Activated B cell treated with CpG ODN at 0.5 μM for 24 hours (primary cell): ENCODE data around the gene CEP78. TPM values are rescaled to one million over a fixed set of nuclear protein-coding genes. Genes with fewer than 3 reads are reported as not detected.
A peak's percentile ranks its signal among the peaks of the same experiment; 100 is the strongest.

ENCODE experiments used
- ATAC-seq: fragments of 200-7000 bp; cut with Tn5 transposase; one replicate; pipeline ENCODE4 v1.10.0; 2021; ENCODE audit warnings: low read depth, mild to moderate bottlenecking, moderate library complexity
- CTCF ChIA-PET: fragments of 350-600 bp; sonication (Branson Sonifier 250); formaldehyde crosslinking; loops from one replicate; lab custom pipeline; 2021; ENCODE audit warnings: antibody characterized with exemption; lab: Charles Lee
- POLR2A ChIA-PET: fragments of 350-600 bp; sonication (Branson Sonifier 250); formaldehyde crosslinking; loops from one replicate; lab custom pipeline; 2021; ENCODE audit warnings: antibody characterized with exemption; lab: Charles Lee
- DNase-seq: peaks from one replicate; pipeline ENCODE4 v3.0.0; 2022
- H3K27ac Mint-ChIP-seq: one replicate; pipeline ENCODE4 v1.8.0; 2020; ENCODE audit warnings: mixed read lengths
- H3K27me3 Mint-ChIP-seq: one replicate; pipeline ENCODE4 v1.8.0; 2021; ENCODE audit warnings: mixed read lengths
- H3K36me3 Mint-ChIP-seq: one replicate; pipeline ENCODE4 v1.8.0; 2021; ENCODE audit warnings: low read depth, mixed read lengths
- H3K4me1 Mint-ChIP-seq: one replicate; pipeline ENCODE4 v1.8.0; 2021; ENCODE audit warnings: mixed read lengths
- H3K4me3 Mint-ChIP-seq: one replicate; pipeline ENCODE4 v1.8.0; 2020; ENCODE audit warnings: mild to moderate bottlenecking, mixed read lengths
- H3K9me3 Mint-ChIP-seq: one replicate; pipeline ENCODE4 v1.8.0; 2020; ENCODE audit warnings: mixed read lengths
- intact Hi-C: fragments of 100-400 bp; cut with micrococcal nuclease; formaldehyde crosslinking; loops from one replicate; pipeline ENCODE4 v1.15.1; 2024
- total RNA-seq: library from RNA; stranded (reverse); gene quantifications from 2 replicates; pipeline ENCODE4 v1.2.3, GENCODE V29; 2022
- TF ChIP-seq, protein P1 (sequence below): fragments of 200-600 bp; IDR thresholded peaks from one replicate; pipeline ENCODE4 v1.8.0; 2022; ENCODE audit warnings: antibody characterized with exemption, mild to moderate bottlenecking

Gene CEP78
- total RNA-seq, 1 donor from 2014 or later = 18.1 TPM

DNA sequence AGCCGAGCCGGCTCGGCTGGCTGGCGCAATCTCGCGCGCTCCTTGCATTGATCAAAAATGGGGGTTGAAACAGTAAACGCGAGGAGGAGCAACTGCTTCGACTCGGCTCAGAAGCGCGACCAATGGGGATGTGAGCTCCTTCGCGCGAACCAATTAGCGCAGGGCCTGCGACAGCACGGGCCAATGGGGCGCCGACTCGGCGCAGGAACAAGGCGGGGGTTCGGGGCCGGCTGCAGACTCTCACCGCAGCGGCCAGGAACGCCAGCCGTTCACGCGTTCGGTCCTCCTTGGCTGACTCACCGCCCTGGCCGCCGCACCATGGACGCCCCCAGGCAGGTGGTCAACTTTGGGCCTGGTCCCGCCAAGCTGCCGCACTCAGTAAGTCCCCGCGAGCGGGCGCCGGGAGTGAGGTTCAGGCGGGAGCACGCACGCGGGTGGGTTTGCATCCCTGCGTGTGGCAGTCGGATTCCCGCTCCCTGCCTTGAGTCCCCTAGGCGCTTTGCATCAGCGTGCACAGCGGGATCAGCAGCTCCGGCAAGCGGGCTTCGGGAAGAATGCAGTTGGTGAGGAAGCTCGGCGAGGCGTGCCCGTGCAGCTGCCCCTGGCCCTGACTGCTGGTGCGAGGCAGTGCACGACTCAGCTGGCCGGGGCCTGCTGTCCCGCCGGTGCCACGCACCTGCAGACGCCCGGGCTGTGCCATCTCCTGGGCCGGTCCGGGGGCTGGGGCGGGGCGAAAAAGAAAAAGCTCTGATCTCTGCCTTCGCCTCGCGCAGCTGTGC, 61.2 kb downstream of the CEP78 start, which contains the start of gene PSAT1:
PSAT1 (plus strand) TSS at position 233 of the 779 bp plus-strand sequence; CDS start at position 319, 86 bp downstream.
- Mint-ChIP-seq H3K9me3 (no peaks in the 10 kb centered on the region), H3K27ac (peak within 1 kb of the TSS; percentile 82), H3K4me3 (peak within 1 kb of the TSS; percentile 89), H3K27me3 (peaks cover 7% of the 10 kb centered on the region), H3K36me3 (peaks cover 23% of the 10 kb centered on the region), H3K4me1 (peaks cover 24% of the 10 kb centered on the region)
- ChIA-PET POLR2A (interaction anchor here (0.6 to 1.6 kb wide), 12 partner anchors 12 to 1537 kb away, joined by 3 to 10 read pairs (median 4); partner anchors contain the start of genes CEP78, TLE4 and VPS13A), CTCF (interaction anchor here (1.2 kb wide), 1 partner anchor 36 kb away, joined by 4 read pairs; no protein-coding TSS in a partner anchor)
- DNase-seq (peak; percentile 75), ATAC-seq (peak; percentile 96)
- TF ChIP-seq, protein P1, sequence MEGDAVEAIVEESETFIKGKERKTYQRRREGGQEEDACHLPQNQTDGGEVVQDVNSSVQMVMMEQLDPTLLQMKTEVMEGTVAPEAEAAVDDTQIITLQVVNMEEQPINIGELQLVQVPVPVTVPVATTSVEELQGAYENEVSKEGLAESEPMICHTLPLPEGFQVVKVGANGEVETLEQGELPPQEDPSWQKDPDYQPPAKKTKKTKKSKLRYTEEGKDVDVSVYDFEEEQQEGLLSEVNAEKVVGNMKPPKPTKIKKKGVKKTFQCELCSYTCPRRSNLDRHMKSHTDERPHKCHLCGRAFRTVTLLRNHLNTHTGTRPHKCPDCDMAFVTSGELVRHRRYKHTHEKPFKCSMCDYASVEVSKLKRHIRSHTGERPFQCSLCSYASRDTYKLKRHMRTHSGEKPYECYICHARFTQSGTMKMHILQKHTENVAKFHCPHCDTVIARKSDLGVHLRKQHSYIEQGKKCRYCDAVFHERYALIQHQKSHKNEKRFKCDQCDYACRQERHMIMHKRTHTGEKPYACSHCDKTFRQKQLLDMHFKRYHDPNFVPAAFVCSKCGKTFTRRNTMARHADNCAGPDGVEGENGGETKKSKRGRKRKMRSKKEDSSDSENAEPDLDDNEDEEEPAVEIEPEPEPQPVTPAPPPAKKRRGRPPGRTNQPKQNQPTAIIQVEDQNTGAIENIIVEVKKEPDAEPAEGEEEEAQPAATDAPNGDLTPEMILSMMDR = no peak
- intact Hi-C loops = loop anchor here (1.0 to 5.0 kb wide), 4 partner anchors 36 to 1274 kb away; partner anchors contain the start of genes CEP78, TLE4 and VPS13A

DNA sequence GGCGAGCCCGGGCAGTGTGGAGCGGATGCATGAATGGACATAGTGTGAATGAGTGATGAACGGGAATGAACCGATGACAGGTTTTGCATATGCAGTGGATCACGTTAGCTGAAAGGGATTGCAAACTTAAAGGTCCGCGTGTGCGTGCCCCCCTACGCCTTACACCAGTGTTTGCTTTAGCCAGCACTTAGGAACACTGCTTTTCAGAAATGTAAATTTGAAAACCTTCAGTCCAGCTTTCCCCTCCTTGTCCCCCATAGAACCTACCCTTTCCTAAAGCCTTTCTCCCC, 61.7 kb downstream of the CEP78 start:
- TF ChIP-seq, protein P1 = no peak
- peak overlapping the region; percentile 72 for H3K27ac Mint-ChIP-seq
- H3K9me3 Mint-ChIP-seq = no peaks in the 10 kb centered on the region
- H3K4me1 Mint-ChIP-seq = peaks cover 24% of the 10 kb centered on the region
- peak overlapping the region; percentile 89 for H3K4me3 Mint-ChIP-seq
- no peak for ATAC-seq
- ChIA-PET POLR2A (interaction anchor here (0.6 to 1.6 kb wide), 9 partner anchors 36 to 1537 kb away, joined by 3 to 10 read pairs (median 3); partner anchors contain the start of genes CEP78, TLE4 and VPS13A), CTCF (interaction anchor here (1.2 kb wide), 1 partner anchor 36 kb away, joined by 4 read pairs; no protein-coding TSS in a partner anchor)
- DNase-seq = no peak
- H3K27me3 Mint-ChIP-seq = peaks cover 7% of the 10 kb centered on the region
- H3K36me3 Mint-ChIP-seq = peaks cover 25% of the 10 kb centered on the region
- intact Hi-C loops = loop anchor here (1.0 to 5.0 kb wide), 4 partner anchors 37 to 1273 kb away; partner anchors contain the start of genes CEP78, TLE4 and VPS13A

DNA sequence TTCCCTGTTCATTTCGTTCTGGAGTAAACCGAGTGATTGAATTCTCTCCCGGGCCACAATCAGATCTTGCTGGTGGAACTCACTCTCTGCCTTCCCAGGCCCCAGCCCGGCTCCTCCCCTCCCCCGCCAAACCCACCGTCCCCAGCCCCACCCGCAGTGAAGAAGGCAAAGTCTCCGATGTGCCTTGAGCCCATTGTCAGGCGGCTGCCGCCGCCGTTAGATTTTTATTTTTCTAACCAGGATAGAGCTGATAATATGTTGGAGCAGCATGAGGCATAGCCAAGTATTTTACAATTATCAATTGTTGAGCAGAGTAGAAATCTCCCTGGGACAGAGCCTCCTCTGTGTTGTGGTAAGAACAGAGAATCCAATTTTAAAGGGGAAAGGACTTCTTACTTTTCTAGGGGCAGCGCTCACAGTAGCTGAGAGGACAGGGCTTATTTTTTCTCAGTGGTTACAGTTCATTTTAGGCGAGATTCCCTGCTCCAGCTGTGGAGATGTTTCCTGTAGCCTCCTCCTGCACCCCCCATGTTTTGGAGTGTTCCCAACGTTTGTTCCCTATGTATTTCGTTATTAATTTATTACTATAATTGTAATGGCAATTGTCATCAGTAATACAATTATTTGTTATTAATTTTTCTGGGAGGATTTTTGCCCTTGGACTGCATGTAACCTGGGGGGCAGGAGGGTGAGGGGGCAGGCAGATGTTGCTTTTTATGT, 62.3 kb downstream of the CEP78 start:
- ATAC-seq (no peak), DNase-seq (no peak)
- H3K27me3 Mint-ChIP-seq = peaks cover 7% of the 10 kb centered on the region
- ChIA-PET CTCF (interaction anchor here (1.2 kb wide), 1 partner anchor 37 kb away, joined by 4 read pairs; no protein-coding TSS in a partner anchor), POLR2A (interaction anchor here (0.6 to 1.6 kb wide), 9 partner anchors 36 to 1536 kb away, joined by 3 to 10 read pairs (median 5); partner anchors contain the start of genes CEP78 and TLE4)
- no peak overlapping the region for H3K27ac Mint-ChIP-seq
- peaks cover 26% of the 10 kb centered on the region for H3K36me3 Mint-ChIP-seq
- H3K4me1 Mint-ChIP-seq = peaks cover 24% of the 10 kb centered on the region
- peak overlapping the region; percentile 89 for H3K4me3 Mint-ChIP-seq
- intact Hi-C loops = loop anchor here (5.0 kb wide), 1 partner anchor 1121 kb away; the partner anchor contains the start of gene VPS13A
- TF ChIP-seq, protein P1 = no peak
- no peaks in the 10 kb centered on the region for H3K9me3 Mint-ChIP-seq

DNA sequence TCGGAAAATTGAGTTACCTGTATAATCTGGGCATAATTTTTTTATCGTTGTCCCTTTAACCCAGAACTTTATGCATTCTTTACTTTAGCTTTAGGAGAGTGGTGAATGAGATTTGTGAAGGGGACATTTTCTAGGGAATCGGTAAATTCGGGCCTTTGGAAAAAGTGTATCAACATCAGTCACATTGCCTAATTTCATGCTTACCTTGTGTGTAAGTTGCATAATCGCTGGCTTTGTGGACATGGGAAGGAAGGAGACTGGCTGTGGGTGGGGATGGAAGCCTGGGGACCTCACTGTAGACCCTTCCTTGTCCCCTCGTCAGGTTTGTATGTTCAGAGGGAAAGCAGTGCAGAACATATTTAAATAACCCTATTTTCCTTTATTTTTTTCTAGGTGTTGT, 64.3 kb downstream of the CEP78 start:
- POLR2A ChIA-PET = no interaction called here
- CTCF ChIA-PET = no interaction called here

More for the DNA sequence above, 64.3 kb downstream of the CEP78 start:
- peaks cover 24% of the 10 kb centered on the region for H3K4me1 Mint-ChIP-seq
- no peak overlapping the region for H3K27ac Mint-ChIP-seq
- H3K27me3 Mint-ChIP-seq = peaks cover 7% of the 10 kb centered on the region
- no peak overlapping the region for H3K4me3 Mint-ChIP-seq
- DNase-seq (no peak), ATAC-seq (no peak)
- no peaks in the 10 kb centered on the region for H3K9me3 Mint-ChIP-seq
- TF ChIP-seq, protein P1 = no peak
- intact Hi-C loops = no loop called here
- peaks cover 42% of the 10 kb centered on the region for H3K36me3 Mint-ChIP-seq
